ENCODE results near the gene ZMYND11. TPM values are rescaled to one million over a fixed set of nuclear protein-coding genes. Genes with fewer than 3 reads are reported as not detected.

Gene ZMYND11
- total and polyA plus RNA-seq, 2 donors from 2014 or later, result 32.7 to 80.7 TPM

DNA sequence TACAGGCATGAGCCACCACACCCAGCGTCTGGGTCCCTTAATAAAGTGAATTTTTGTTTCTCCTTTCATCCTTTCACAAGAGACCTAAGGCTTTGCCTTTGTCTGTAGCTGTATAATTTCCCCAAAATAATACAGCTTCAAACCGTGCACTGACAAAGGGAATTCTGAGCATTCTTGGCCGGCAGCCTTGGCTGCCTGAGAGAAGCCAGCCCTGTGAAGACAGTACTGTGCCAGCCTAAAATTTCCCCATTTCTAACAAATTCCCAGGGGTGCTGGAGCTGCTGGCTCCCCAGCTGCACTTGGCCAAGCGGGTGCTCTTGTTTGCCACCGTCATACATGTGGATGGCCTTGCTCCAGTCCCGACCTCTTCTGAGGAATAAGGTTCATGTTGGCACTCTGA, 106.2 kb downstream of the ZMYND11 start:
- Histone ChIP-seq H3K9me3 (ENCODE audit: control insufficient read depth in 2 of 3, insufficient read depth in 1 of 3, low read length in 3 of 3) (no peaks in the 10 kb centered on the region), H3K4me1 (ENCODE audit: control insufficient read depth in 2 of 3, insufficient read depth in 2 of 3, low read depth in 1 of 3, low read length in 3 of 3) (no peaks in the 10 kb centered on the region), H3K27me3 (ENCODE audit: control insufficient read depth, insufficient read depth, low read length) (no peaks in the 10 kb centered on the region), H3K27ac (ENCODE audit: low read depth in 2 of 2, low read length in 2 of 2) (no peak overlapping the region), H3K9ac (ENCODE audit: low read length in 3 of 3) (no peak overlapping the region), H3K4me3 (ENCODE audit: low read length in 3 of 3) (no peak overlapping the region), H3K36me3 (ENCODE audit: control insufficient read depth in 2 of 3, insufficient read depth in 3 of 3, low read length in 3 of 3) (peaks cover 2 to 29% (median 11%) of the 10 kb centered on the region in 3 donors)
- no peak for DNase-seq
- FAIRE-seq, result no peak
- TF ChIP-seq, protein P1, sequence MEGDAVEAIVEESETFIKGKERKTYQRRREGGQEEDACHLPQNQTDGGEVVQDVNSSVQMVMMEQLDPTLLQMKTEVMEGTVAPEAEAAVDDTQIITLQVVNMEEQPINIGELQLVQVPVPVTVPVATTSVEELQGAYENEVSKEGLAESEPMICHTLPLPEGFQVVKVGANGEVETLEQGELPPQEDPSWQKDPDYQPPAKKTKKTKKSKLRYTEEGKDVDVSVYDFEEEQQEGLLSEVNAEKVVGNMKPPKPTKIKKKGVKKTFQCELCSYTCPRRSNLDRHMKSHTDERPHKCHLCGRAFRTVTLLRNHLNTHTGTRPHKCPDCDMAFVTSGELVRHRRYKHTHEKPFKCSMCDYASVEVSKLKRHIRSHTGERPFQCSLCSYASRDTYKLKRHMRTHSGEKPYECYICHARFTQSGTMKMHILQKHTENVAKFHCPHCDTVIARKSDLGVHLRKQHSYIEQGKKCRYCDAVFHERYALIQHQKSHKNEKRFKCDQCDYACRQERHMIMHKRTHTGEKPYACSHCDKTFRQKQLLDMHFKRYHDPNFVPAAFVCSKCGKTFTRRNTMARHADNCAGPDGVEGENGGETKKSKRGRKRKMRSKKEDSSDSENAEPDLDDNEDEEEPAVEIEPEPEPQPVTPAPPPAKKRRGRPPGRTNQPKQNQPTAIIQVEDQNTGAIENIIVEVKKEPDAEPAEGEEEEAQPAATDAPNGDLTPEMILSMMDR (IDR thresholded peaks at IDR 0.05; ENCODE audit: borderline replicate concordance, extremely low read depth, insufficient read depth), result no peak
- intact Hi-C loops (cut with DNase I), result no loop called here

DNA sequence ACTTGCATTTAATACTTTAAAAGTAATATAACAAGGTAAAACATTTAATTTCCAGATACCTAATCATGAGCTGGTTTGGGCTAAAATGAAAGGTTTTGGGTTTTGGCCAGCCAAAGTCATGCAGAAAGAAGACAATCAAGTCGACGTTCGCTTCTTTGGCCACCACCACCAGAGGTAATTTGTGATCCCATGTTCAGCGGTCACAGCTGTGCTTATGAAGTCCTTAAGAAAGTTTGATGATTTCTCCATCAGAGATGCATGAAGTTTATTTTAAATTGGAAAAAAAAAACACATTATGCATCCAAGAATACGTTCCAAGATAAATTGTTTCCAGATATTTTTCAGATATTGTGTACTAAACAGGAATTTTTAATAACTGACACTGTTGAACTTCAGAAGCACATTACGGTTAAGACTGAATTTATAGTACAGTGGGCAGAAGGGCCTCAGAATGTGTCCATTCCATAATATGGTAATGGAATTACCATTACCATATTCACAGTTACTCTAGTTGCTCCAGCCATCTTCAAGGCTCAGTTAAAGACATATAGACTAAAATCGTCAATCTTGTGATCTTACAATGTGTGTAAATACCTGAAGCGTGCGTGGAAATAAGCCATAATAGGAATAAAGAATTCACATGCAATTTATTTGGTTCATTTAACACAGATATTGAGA, 106.8 kb downstream of the ZMYND11 start:
- peaks cover 2 to 35% (median 16%) of the 10 kb centered on the region in 3 donors for H3K36me3 ChIP-seq (ENCODE audit: control insufficient read depth in 2 of 3, insufficient read depth in 3 of 3, low read length in 3 of 3)
- intact Hi-C loops (cut with DNase I), result no loop called here
- TF ChIP-seq, protein P1 (IDR thresholded peaks at IDR 0.05; ENCODE audit: borderline replicate concordance, extremely low read depth, insufficient read depth), result no peak
- FAIRE-seq (no peak), DNase-seq (no peak)
- H3K4me3 ChIP-seq (ENCODE audit: low read length in 3 of 3), result no peak overlapping the region
- no peaks in the 10 kb centered on the region for H3K9me3 ChIP-seq (ENCODE audit: control insufficient read depth in 2 of 3, insufficient read depth in 1 of 3, low read length in 3 of 3)
- H3K27me3 ChIP-seq (ENCODE audit: control insufficient read depth, insufficient read depth, low read length), result no peaks in the 10 kb centered on the region
- no peak overlapping the region for H3K27ac ChIP-seq (ENCODE audit: low read depth in 2 of 2, low read length in 2 of 2)
- H3K9ac ChIP-seq (ENCODE audit: low read length in 3 of 3), result no peak overlapping the region
- H3K4me1 ChIP-seq (ENCODE audit: control insufficient read depth in 2 of 3, insufficient read depth in 2 of 3, low read depth in 1 of 3, low read length in 3 of 3), result no peaks in the 10 kb centered on the region

DNA sequence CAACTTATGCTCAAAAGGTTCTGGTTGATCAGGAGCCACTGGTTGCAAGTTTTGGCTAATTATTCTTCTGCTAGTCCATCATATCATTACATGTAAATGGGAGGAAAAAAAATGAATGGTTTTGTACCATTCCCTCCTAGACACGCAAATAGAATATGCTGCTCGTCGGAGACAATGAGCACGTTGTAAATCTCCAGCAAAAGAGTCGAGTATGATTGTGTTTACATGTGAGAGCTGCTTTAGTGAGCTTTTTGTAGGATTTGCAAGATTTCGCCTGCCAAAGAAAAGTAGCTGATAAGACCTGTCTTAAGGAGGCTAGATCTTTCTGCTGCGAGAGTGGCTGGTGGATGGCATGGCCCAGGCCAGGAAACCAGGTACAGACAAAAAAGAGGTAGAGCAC, 109.0 kb downstream of the ZMYND11 start:
- intact Hi-C loops (cut with DNase I), result no loop called here
- Histone ChIP-seq H3K36me3 (ENCODE audit: control insufficient read depth in 2 of 3, insufficient read depth in 3 of 3, low read length in 3 of 3) (peaks cover 10 to 51% (median 20%) of the 10 kb centered on the region in 3 donors), H3K4me1 (ENCODE audit: control insufficient read depth in 2 of 3, insufficient read depth in 2 of 3, low read depth in 1 of 3, low read length in 3 of 3) (no peaks in the 10 kb centered on the region), H3K27ac (ENCODE audit: low read depth in 2 of 2, low read length in 2 of 2) (no peak overlapping the region), H3K9ac (ENCODE audit: low read length in 3 of 3) (no peak overlapping the region), H3K27me3 (ENCODE audit: control insufficient read depth, insufficient read depth, low read length) (no peaks in the 10 kb centered on the region), H3K4me3 (ENCODE audit: low read length in 3 of 3) (no peak overlapping the region), H3K9me3 (ENCODE audit: control insufficient read depth in 2 of 3, insufficient read depth in 1 of 3, low read length in 3 of 3) (no peaks in the 10 kb centered on the region)
- DNase-seq (no peak), FAIRE-seq (no peak)
- TF ChIP-seq, protein P1 (IDR thresholded peaks at IDR 0.05; ENCODE audit: borderline replicate concordance, extremely low read depth, insufficient read depth), result no peak

All from kidney (tissue), 14 donors.